Gastrocnemius medialis (tissue), 4 donors: ENCODE results near the gene PPP1R12B.
"Not testable (repeated sequence)": the region's sequence is repeated elsewhere in the genome, so short reads cannot be mapped to it uniquely, and the experiment has no call there.

Experiments
- CTCF ChIP-seq, 5 experiments: fragments of 450-650 bp in 3 of 5; fragments of 200-600 bp in 2 of 5; sonication (generic) in 2 of 5; IDR thresholded peaks in 4 of 5; conservative IDR thresholded peaks in 1 of 5; 1 replicate in 4 of 5; 2 replicates in 1 of 5; pipeline ENCODE4 v1.5.1; 2016 to 2019; ENCODE audit warnings: antibody characterized with exemption in 5 of 5, mild to moderate bottlenecking in 3 of 5, moderate library complexity in 3 of 5
- POLR2A ChIP-seq, 2 donors: fragments of 450-650 bp; IDR thresholded peaks; one replicate each; pipeline ENCODE4 v1.6.1; 2017; ENCODE audit warnings: antibody characterized with exemption in 2 of 2, mild to moderate bottlenecking in 2 of 2, moderate library complexity in 2 of 2

GRCh38 chr1:202398439-202398838 lies 49.9 kb downstream of the PPP1R12B start:
- not testable (repeated sequence) for TF ChIP-seq CTCF (IDR thresholded peaks at IDR 0.05 in 4 of 5, conservative IDR thresholded peaks at IDR 0.05 in 1 of 5); POLR2A (IDR thresholded peaks at IDR 0.05)
